ENCODE results near the gene NRL.

DNA sequence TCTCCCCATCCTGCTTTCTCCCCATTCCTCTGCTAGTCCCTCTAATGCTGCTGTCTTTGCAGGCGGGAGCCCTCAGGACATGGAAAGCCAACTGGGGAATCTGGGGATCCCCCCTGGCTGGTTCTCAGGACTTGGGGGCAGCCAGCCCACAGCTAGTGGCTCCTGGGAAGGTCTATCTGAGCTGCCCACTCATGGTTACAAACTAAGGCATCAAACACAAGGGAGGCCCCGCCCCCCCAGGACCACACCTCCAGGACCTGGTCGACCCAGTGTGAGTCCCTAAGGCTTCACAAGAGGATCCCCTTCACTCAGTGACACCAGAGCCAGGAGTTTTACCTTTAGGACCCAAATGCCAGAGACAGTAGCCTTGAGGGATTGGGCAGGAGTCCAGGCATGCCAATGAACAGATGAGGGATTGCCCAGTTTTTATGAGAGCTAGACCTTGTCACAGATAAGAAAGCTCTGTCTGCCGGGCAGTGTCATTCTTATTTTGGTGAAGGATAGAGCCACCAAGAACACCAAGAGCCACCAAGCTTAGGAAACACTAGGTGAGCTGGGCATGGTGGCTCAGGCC, 51.4 kb downstream of the NRL start:
- TF ChIP-seq, protein P1, sequence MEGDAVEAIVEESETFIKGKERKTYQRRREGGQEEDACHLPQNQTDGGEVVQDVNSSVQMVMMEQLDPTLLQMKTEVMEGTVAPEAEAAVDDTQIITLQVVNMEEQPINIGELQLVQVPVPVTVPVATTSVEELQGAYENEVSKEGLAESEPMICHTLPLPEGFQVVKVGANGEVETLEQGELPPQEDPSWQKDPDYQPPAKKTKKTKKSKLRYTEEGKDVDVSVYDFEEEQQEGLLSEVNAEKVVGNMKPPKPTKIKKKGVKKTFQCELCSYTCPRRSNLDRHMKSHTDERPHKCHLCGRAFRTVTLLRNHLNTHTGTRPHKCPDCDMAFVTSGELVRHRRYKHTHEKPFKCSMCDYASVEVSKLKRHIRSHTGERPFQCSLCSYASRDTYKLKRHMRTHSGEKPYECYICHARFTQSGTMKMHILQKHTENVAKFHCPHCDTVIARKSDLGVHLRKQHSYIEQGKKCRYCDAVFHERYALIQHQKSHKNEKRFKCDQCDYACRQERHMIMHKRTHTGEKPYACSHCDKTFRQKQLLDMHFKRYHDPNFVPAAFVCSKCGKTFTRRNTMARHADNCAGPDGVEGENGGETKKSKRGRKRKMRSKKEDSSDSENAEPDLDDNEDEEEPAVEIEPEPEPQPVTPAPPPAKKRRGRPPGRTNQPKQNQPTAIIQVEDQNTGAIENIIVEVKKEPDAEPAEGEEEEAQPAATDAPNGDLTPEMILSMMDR (IDR thresholded peaks at IDR 0.05) = no peak
- TF ChIP-seq EP300 (IDR thresholded peaks at IDR 0.05) (no peak), POLR2A (IDR thresholded peaks at IDR 0.05) (no peak), POLR2AphosphoS5 (IDR thresholded peaks at IDR 0.05) (no peak)
